Osteoblast (primary cell): ENCODE results near the gene TAT. TPM values are rescaled to one million over a fixed set of nuclear protein-coding genes. Genes with fewer than 3 reads are reported as not detected.
"Not testable (repeated sequence)": the region's sequence is repeated elsewhere in the genome, so short reads cannot be mapped to it uniquely, and the experiment has no call there.

Experiments used
- DNase-seq: peaks from one replicate; pipeline ENCODE4 v3.0.0; 2011; ENCODE audit warnings: low spot score, mixed read lengths; ENCODE audit not compliant: insufficient read length; ENCODE audit errors: missing footprints
- H2AFZ ChIP-seq: 2 replicates; pipeline ENCODE4 v1.6.0; 2011; ENCODE audit warnings: mild to moderate bottlenecking, low read length
- H3K27ac ChIP-seq: 2 replicates; pipeline ENCODE4 v1.5.1; 2011; ENCODE audit warnings: mild to moderate bottlenecking, low read depth, low read length, moderate library complexity
- H3K27me3 ChIP-seq: 2 replicates; pipeline ENCODE4 v1.6.0; 2012; ENCODE audit warnings: mild to moderate bottlenecking, control low read depth, inconsistent platforms, low read length, moderate library complexity; ENCODE audit not compliant: insufficient read depth
- H3K36me3 ChIP-seq: 2 replicates; pipeline ENCODE4 v1.5.1; 2011; ENCODE audit warnings: mild to moderate bottlenecking, low read length, control low read depth, moderate library complexity; ENCODE audit not compliant: insufficient read depth
- H3K4me1 ChIP-seq: 2 replicates; pipeline ENCODE4 v1.5.1; 2011; ENCODE audit warnings: mild to moderate bottlenecking, low read length, control low read depth, moderate library complexity; ENCODE audit not compliant: insufficient read depth
- H3K4me2 ChIP-seq: 2 replicates; pipeline ENCODE4 v1.6.0; 2011; ENCODE audit warnings: mild to moderate bottlenecking, low read length; ENCODE audit not compliant: insufficient read depth
- H3K4me3 ChIP-seq: fragments of 200-600 bp; sonication (generic); 3 replicates; pipeline ENCODE4 v1.5.1; 2012; ENCODE audit warnings: mild to moderate bottlenecking, low read length, inconsistent platforms; ENCODE audit not compliant: insufficient read depth
- H3K79me2 ChIP-seq: 2 replicates; pipeline ENCODE4 v1.6.0; 2012; ENCODE audit warnings: mild to moderate bottlenecking, low read length, control low read depth, inconsistent platforms; ENCODE audit not compliant: insufficient read depth
- H3K9me3 ChIP-seq: 2 replicates; pipeline ENCODE4 v1.5.1; 2011; ENCODE audit warnings: low read depth, low read length, control low read depth
- H4K20me1 ChIP-seq: 2 replicates; pipeline ENCODE4 v1.6.0; 2012; ENCODE audit warnings: mild to moderate bottlenecking, low read length, control low read depth; ENCODE audit not compliant: insufficient read depth
- total RNA-seq: library from RNA; depleted of rRNA; stranded (reverse); fragments of >200 nt; gene quantifications from 2 replicates; pipeline ENCODE4 v1.2.3, GENCODE V29; 2012
- TF ChIP-seq, protein P1 (sequence below): IDR thresholded peaks from 2 replicates; pipeline ENCODE4 v1.5.1; 2011; ENCODE audit warnings: mild to moderate bottlenecking, low read depth, low read length, moderate library complexity; ENCODE audit errors: extremely low read depth

Gene TAT
- total RNA-seq, 1 donor = under 0.01 TPM

DNA sequence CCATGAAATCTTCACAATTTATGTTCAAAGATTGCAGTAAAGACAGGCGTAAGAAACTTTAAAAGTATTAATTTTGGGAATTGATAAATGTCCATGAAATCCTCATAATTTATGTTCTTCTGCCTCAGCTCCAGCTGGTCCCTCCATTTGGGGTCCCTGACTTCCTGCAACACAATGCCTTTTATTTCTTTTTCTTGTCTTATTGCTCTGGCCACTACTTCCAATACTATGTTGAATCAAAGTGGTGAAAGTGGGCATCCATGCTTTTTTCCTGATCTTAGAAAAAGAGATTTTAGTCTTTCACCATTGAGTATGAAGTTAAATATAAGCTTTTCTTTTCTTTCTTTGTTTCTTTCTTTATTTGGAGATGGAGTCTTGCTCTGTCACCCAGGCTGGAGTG lies 14.3 kb downstream of the TAT start:
- peaks cover 4% of the 10 kb centered on the region for H3K27me3 ChIP-seq
- no peak for DNase-seq
- no peak overlapping the region for H2AFZ ChIP-seq

DNA sequence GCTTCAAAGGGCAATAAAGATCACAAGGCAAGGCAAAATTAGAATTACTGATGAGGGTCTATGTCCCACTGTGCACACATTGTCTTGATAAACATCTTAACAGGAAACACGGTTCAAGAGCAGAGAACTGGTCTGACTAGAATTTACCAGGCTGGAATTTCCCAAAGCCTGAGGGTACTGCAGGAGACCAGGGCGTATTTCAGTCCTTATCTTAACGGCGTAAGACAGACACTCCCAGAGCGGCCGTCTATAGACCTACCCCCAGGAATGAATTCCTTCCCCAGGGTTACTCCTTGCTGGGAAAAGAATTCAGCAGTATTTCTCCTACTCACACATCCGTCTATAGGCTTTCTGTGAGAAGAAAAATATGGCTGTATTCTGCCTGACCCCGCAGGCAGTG lies 15.0 kb downstream of the TAT start:
- H3K4me2 ChIP-seq, H3K27me3 ChIP-seq, H3K9me3 ChIP-seq, H3K4me3 ChIP-seq, DNase-seq, H4K20me1 ChIP-seq, H3K27ac ChIP-seq, H3K79me2 ChIP-seq, H3K36me3 ChIP-seq, H3K4me1 ChIP-seq, H2AFZ ChIP-seq: not testable (repeated sequence)

More for the DNA sequence above, 14.3 kb downstream of the TAT start:
- H3K79me2 ChIP-seq = no peaks in the 10 kb centered on the region
- TF ChIP-seq, protein P1, sequence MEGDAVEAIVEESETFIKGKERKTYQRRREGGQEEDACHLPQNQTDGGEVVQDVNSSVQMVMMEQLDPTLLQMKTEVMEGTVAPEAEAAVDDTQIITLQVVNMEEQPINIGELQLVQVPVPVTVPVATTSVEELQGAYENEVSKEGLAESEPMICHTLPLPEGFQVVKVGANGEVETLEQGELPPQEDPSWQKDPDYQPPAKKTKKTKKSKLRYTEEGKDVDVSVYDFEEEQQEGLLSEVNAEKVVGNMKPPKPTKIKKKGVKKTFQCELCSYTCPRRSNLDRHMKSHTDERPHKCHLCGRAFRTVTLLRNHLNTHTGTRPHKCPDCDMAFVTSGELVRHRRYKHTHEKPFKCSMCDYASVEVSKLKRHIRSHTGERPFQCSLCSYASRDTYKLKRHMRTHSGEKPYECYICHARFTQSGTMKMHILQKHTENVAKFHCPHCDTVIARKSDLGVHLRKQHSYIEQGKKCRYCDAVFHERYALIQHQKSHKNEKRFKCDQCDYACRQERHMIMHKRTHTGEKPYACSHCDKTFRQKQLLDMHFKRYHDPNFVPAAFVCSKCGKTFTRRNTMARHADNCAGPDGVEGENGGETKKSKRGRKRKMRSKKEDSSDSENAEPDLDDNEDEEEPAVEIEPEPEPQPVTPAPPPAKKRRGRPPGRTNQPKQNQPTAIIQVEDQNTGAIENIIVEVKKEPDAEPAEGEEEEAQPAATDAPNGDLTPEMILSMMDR = no peak
- H4K20me1 ChIP-seq = no peaks in the 10 kb centered on the region
- H3K36me3 ChIP-seq = no peaks in the 10 kb centered on the region
- H3K4me2 ChIP-seq = no peak overlapping the region
- no peak overlapping the region for H3K27ac ChIP-seq
- no peak overlapping the region for H3K4me3 ChIP-seq
- H3K9me3 ChIP-seq = no peaks in the 10 kb centered on the region
- peaks cover 3% of the 10 kb centered on the region for H3K4me1 ChIP-seq

DNA sequence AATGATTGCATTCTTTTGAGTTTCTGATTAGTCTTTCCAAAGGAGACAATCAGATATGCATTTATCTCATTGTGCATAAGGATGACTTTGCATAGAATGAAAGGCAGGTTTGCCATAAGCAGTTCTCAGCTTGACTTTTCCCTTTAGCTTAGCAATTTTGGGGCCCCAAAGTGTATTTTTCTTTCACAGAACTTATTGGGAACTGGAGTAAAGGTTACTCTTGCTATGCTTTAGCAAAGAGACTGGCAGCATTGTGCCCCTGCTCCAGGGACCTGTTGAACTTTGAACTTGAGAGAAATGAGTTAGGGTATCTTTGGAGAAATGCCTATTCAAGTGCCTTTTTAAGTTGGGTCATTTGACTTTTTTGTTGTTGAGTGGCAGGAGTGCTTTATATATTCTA lies 17.0 kb downstream of the TAT start:
- Histone ChIP-seq H3K9me3 (no peaks in the 10 kb centered on the region), H3K4me2 (no peak overlapping the region), H2AFZ (no peak overlapping the region), H3K4me1 (peaks cover 3% of the 10 kb centered on the region), H4K20me1 (no peaks in the 10 kb centered on the region), H3K4me3 (no peak overlapping the region), H3K27me3 (peaks cover 4% of the 10 kb centered on the region), H3K79me2 (no peaks in the 10 kb centered on the region), H3K36me3 (no peaks in the 10 kb centered on the region), H3K27ac (no peak overlapping the region)
- TF ChIP-seq, protein P1 = no peak
- no peak for DNase-seq

DNA sequence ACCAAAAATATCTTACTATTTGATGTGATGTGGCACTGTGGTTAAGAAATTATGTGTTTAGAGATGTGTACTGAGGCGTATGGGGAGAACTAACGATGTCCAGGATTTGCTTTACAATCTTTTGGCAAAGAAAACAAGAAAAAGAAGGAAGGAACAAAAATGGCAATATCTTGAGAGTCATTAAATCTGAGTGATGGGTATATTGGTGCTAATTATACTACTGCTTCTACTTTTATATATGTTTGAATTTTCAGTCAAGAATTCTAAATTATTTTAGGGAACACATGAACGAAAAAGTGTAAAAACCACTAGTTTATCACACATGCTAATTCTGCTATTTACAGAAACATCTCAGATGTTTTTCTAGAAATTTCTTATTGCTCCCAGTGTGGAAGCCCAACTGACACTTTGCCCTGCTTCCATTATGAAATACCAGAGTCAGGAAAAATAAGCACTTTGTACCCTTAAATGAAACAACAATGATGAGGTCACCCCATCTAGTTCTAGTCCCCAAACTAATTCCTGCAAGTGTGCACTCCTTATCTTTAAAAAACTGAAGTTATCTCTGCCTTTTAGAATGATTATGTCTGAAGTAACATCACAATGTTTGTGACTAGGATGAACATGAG lies 18.8 kb downstream of the TAT start:
- H3K27ac ChIP-seq = no peak overlapping the region
- H3K27me3 ChIP-seq = peaks cover 5% of the 10 kb centered on the region
- no peak overlapping the region for H3K4me2 ChIP-seq
- H3K9me3 ChIP-seq = no peaks in the 10 kb centered on the region
- H3K4me3 ChIP-seq = no peak overlapping the region
- H4K20me1 ChIP-seq = no peaks in the 10 kb centered on the region
- no peaks in the 10 kb centered on the region for H3K4me1 ChIP-seq
- no peaks in the 10 kb centered on the region for H3K79me2 ChIP-seq
- TF ChIP-seq, protein P1 = no peak
- H3K36me3 ChIP-seq = no peaks in the 10 kb centered on the region
- DNase-seq = no peak
- H2AFZ ChIP-seq = no peak overlapping the region
